ENCODE results near the gene ZACN. TPM values are rescaled to one million over a fixed set of nuclear protein-coding genes. Genes with fewer than 3 reads are reported as not detected.

Gene ZACN
- total and polyA plus RNA-seq, 2 experiments from 2014 or later, result 21.2 TPM; not detected in 1

GRCh38 chr17:76130473-76130872 lies 51.5 kb downstream of the ZACN start:
- H3K36me3 ChIP-seq (replicated peaks; ENCODE audit: insufficient read depth, low read depth), result no peaks in the 10 kb centered on the region
- no peak overlapping the region for H3K27ac ChIP-seq
- H3K9me3 ChIP-seq (ENCODE audit: low read depth), result no peaks in the 10 kb centered on the region
- no peaks in the 10 kb centered on the region for H4K20me1 ChIP-seq (ENCODE audit: insufficient read depth, poor library complexity, severe bottlenecking)
- TF ChIP-seq CTCF (IDR thresholded peaks at IDR 0.05; ENCODE audit: poor library complexity) (no peak), EZH2 (IDR thresholded peaks at IDR 0.05; ENCODE audit: borderline replicate concordance) (no peak), EZH2phosphoT487 (IDR thresholded peaks at IDR 0.05; ENCODE audit: low read depth, severe bottlenecking, unreplicated experiment) (no peak)
- no peak for DNase-seq (ENCODE audit: low spot score)
- H3K4me2 ChIP-seq, result no peak overlapping the region
- WGBS (ENCODE audit: low lambda C conversion rate, missing lambda C conversion rate), result 64% methylated on average over 13 of the region's 13 CpGs
- no peaks in the 10 kb centered on the region for H3K9me2 ChIP-seq (replicated peaks; ENCODE audit: insufficient read depth)
- H3K4me1 ChIP-seq (ENCODE audit: insufficient read depth), result peaks cover 14% of the 10 kb centered on the region
- no peaks in the 10 kb centered on the region for H3K79me2 ChIP-seq
- H3K4me3 ChIP-seq, result no peak overlapping the region
- peaks cover 36% of the 10 kb centered on the region for H3K27me3 ChIP-seq
- no peak overlapping the region for H2AFZ ChIP-seq

- Histone ChIP-seq H3K4me2 (no peak overlapping the region), H2AFZ (no peak overlapping the region), H3K9me3 (ENCODE audit: low read depth) (no peaks in the 10 kb centered on the region), H4K20me1 (ENCODE audit: insufficient read depth, poor library complexity, severe bottlenecking) (no peaks in the 10 kb centered on the region), H3K4me3 (no peak overlapping the region), H3K27ac (no peak overlapping the region), H3K79me2 (no peaks in the 10 kb centered on the region), H3K36me3 (replicated peaks; ENCODE audit: insufficient read depth, low read depth) (no peaks in the 10 kb centered on the region), H3K4me1 (ENCODE audit: insufficient read depth) (peaks cover 14% of the 10 kb centered on the region), H3K9me2 (replicated peaks; ENCODE audit: insufficient read depth) (no peaks in the 10 kb centered on the region), H3K27me3 (peaks cover 38% of the 10 kb centered on the region)
- no peak for DNase-seq (ENCODE audit: low spot score)
- no peak for TF ChIP-seq EZH2phosphoT487 (IDR thresholded peaks at IDR 0.05; ENCODE audit: low read depth, severe bottlenecking, unreplicated experiment)
- no peak for TF ChIP-seq CTCF (IDR thresholded peaks at IDR 0.05; ENCODE audit: poor library complexity)
- TF ChIP-seq EZH2 (IDR thresholded peaks at IDR 0.05; ENCODE audit: borderline replicate concordance), result no peak
- 52% methylated on average over 18 of the region's 21 CpGs for WGBS (ENCODE audit: low lambda C conversion rate, missing lambda C conversion rate)
These were observed 52.2 kb downstream of the ZACN start for GRCh38 chr17:76131051-76131691.

DNA sequence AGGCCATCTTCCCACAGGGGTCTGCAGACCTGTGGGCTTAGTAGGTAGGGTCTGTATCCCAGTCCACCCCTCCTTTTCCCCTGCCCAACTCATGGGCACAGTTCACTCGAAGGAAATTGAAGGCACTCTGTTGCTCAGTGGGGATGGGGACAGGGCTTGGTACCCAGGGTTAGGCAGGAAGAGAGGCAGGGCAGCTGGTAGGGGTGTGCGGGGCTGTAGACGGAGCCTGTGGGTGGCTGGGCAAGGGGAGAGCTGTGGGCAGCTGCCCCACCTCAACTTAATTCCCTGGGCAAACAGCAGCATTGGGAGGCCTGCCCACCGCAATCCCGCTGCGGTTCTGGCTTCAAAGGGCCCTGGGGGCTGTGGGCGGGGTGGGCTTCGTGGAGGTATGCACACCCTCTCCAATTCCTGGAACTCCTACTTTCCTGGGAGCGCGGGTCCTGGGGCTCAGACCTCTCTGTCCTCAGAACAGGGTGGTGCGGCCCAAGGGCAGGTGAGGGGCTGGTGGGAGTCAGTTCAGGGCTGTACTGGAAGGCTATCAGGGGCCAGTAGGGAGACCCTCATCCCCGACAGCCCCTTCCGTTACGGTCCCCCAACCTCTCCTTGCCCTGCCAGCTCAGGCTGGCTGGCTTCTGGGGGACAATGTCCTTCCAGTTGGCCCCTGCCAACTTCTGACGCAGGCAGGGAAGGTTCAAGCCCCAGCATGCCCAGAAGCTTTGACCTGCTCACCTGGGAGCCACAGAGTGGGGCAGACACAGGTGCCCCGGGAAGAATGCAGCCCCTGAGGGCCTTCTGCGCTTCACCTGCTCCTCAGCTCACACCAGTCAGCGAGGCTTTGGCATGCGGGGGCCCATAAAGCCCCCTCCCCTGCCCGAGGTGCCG lies 53.0 kb downstream of the ZACN start:
- TF ChIP-seq EZH2 (IDR thresholded peaks at IDR 0.05; ENCODE audit: borderline replicate concordance), result no peak
- TF ChIP-seq CTCF (IDR thresholded peaks at IDR 0.05; ENCODE audit: poor library complexity), result no peak
- TF ChIP-seq EZH2phosphoT487 (IDR thresholded peaks at IDR 0.05; ENCODE audit: low read depth, severe bottlenecking, unreplicated experiment), result no peak
- WGBS (ENCODE audit: low lambda C conversion rate, missing lambda C conversion rate), result 38% methylated on average over 16 of the region's 21 CpGs
- H3K4me3 ChIP-seq, result no peak overlapping the region

More for the DNA sequence above, 53.0 kb downstream of the ZACN start:
- Histone ChIP-seq H3K36me3 (replicated peaks; ENCODE audit: insufficient read depth, low read depth) (no peaks in the 10 kb centered on the region), H3K4me2 (peak overlapping the region; percentile 38), H4K20me1 (ENCODE audit: insufficient read depth, poor library complexity, severe bottlenecking) (no peaks in the 10 kb centered on the region), H3K79me2 (no peaks in the 10 kb centered on the region), H3K9me2 (replicated peaks; ENCODE audit: insufficient read depth) (no peaks in the 10 kb centered on the region), H3K4me1 (ENCODE audit: insufficient read depth) (peaks cover 14% of the 10 kb centered on the region), H2AFZ (no peak overlapping the region), H3K27me3 (peaks cover 43% of the 10 kb centered on the region), H3K9me3 (ENCODE audit: low read depth) (no peaks in the 10 kb centered on the region), H3K27ac (peak overlapping the region; percentile 44)
- DNase-seq (ENCODE audit: low spot score), result no peak

Small RNA genes within 50 kb of the gene (microRNA-seq; reads per million reads assigned to microRNA genes)
- 4.5 reads per million, percentile 5 among the genes with 10 or more reads in this experiment for gene MIR6868

Small RNA genes within 50 kb of the gene (small RNA-seq; reads per million reads assigned to genes)
- 0.28 reads per million for gene MIR6868

Other genes starting within 250 kb of the ZACN start
- 2.2 and 4.3 TPM in 2 replicates for gene UNC13D, start 234.8 kb upstream of the ZACN start, total RNA-seq
- 8.8 and 10.1 TPM in 2 replicates for gene UNC13D, start 234.8 kb upstream of the ZACN start, polyA plus RNA-seq
- 22.8 and 29.0 TPM in 2 replicates for gene WBP2, start 223.8 kb upstream of the ZACN start, total RNA-seq
- 129 and 143 TPM in 2 replicates for gene WBP2, start 223.8 kb upstream of the ZACN start, polyA plus RNA-seq
- 13.0 and 15.5 TPM in 2 replicates for gene TRIM47, start 200.6 kb upstream of the ZACN start, total RNA-seq
- 36.9 and 42.9 TPM in 2 replicates for gene TRIM47, start 200.6 kb upstream of the ZACN start, polyA plus RNA-seq
- gene TRIM65, start 182.2 kb upstream of the ZACN start, total RNA-seq, result 10.9 and 12.5 TPM in 2 replicates
- gene TRIM65, start 182.2 kb upstream of the ZACN start, polyA plus RNA-seq, result 10.7 and 16.8 TPM in 2 replicates
- gene MRPL38, start 174.3 kb upstream of the ZACN start, total RNA-seq, result 40.4 and 50.2 TPM in 2 replicates
- gene MRPL38, start 174.3 kb upstream of the ZACN start, polyA plus RNA-seq, result 124 and 134 TPM in 2 replicates
- gene FBF1, start 138.1 kb upstream of the ZACN start, total RNA-seq, result 3.0 and 6.1 TPM in 2 replicates
- 9.7 and 11.0 TPM in 2 replicates for gene FBF1, start 138.1 kb upstream of the ZACN start, polyA plus RNA-seq
- 89.5 and 93.6 TPM in 2 replicates for gene ACOX1, start 100.0 kb upstream of the ZACN start, total RNA-seq
- gene ACOX1, start 100.0 kb upstream of the ZACN start, polyA plus RNA-seq, result 35.5 and 36.0 TPM in 2 replicates
- 13.3 and 22.8 TPM in 2 replicates for gene TEN1, start 99.9 kb upstream of the ZACN start, total RNA-seq
- gene TEN1, start 99.9 kb upstream of the ZACN start, polyA plus RNA-seq, result 29.4 and 29.9 TPM in 2 replicates
- gene CDK3, start 78.3 kb upstream of the ZACN start, total RNA-seq, result 0.88 and 7.8 TPM in 2 replicates
- gene CDK3, start 78.3 kb upstream of the ZACN start, polyA plus RNA-seq, result 10.6 and 16.6 TPM in 2 replicates
- 0.48 and 2.7 TPM in 2 replicates for gene EVPL, start 51.9 kb upstream of the ZACN start, total RNA-seq
- gene EVPL, start 51.9 kb upstream of the ZACN start, polyA plus RNA-seq, result 2.0 and 4.6 TPM in 2 replicates
- 41.2 and 44.1 TPM in 2 replicates for gene SRP68, start 6.7 kb upstream of the ZACN start, total RNA-seq
- 51.3 and 70.1 TPM in 2 replicates for gene SRP68, start 6.7 kb upstream of the ZACN start, polyA plus RNA-seq
- 0.60 TPM in 1 of 2 replicates, not detected in the other for gene GALR2, start 4.4 kb upstream of the ZACN start, total RNA-seq
- 0.24 TPM in 1 of 2 replicates, not detected in the other for gene GALR2, start 4.4 kb upstream of the ZACN start, polyA plus RNA-seq
- 92.9 and 94.7 TPM in 2 replicates for gene EXOC7, start 24.6 kb downstream of the ZACN start, total RNA-seq
- gene EXOC7, start 24.6 kb downstream of the ZACN start, polyA plus RNA-seq, result 95.6 and 111 TPM in 2 replicates
- gene FOXJ1, start 62.1 kb downstream of the ZACN start, total RNA-seq, result 1.6 and 1.9 TPM in 2 replicates
- gene FOXJ1, start 62.1 kb downstream of the ZACN start, polyA plus RNA-seq, result 1.1 and 2.2 TPM in 2 replicates
- 8.6 and 8.9 TPM in 2 replicates for gene RNF157, start 161.3 kb downstream of the ZACN start, total RNA-seq
- gene RNF157, start 161.3 kb downstream of the ZACN start, polyA plus RNA-seq, result 4.8 and 5.0 TPM in 2 replicates
- gene UBALD2, start 186.2 kb downstream of the ZACN start, total RNA-seq, result 10.2 and 10.8 TPM in 2 replicates
- 13.1 and 16.4 TPM in 2 replicates for gene UBALD2, start 186.2 kb downstream of the ZACN start, polyA plus RNA-seq
- 2.8 and 3.6 TPM in 2 replicates for gene QRICH2, start 229.1 kb downstream of the ZACN start, total RNA-seq
- 2.3 and 2.9 TPM in 2 replicates for gene QRICH2, start 229.1 kb downstream of the ZACN start, polyA plus RNA-seq

Data from hepatocyte (in vitro differentiated cells).